Stimulated activated CD4-positive, alpha-beta T cell treated with anti-CD3 and anti-CD28 coated beads, TNF-alpha, amount 100 ng/mL, for 4 hours (primary cell): Measurements from ENCODE around the gene MZT2A.
"Not testable (repeated sequence)": the region's sequence is repeated elsewhere in the genome, so short reads cannot be mapped to it uniquely, and the experiment has no call there.

Experiments
- DNase-seq, 3 experiments: peaks; one replicate each; pipeline ENCODE4 v3.0.0-alpha.2; 2020; ENCODE audit warnings: low read depth in 3 of 3

Gene MZT2A

DNA sequence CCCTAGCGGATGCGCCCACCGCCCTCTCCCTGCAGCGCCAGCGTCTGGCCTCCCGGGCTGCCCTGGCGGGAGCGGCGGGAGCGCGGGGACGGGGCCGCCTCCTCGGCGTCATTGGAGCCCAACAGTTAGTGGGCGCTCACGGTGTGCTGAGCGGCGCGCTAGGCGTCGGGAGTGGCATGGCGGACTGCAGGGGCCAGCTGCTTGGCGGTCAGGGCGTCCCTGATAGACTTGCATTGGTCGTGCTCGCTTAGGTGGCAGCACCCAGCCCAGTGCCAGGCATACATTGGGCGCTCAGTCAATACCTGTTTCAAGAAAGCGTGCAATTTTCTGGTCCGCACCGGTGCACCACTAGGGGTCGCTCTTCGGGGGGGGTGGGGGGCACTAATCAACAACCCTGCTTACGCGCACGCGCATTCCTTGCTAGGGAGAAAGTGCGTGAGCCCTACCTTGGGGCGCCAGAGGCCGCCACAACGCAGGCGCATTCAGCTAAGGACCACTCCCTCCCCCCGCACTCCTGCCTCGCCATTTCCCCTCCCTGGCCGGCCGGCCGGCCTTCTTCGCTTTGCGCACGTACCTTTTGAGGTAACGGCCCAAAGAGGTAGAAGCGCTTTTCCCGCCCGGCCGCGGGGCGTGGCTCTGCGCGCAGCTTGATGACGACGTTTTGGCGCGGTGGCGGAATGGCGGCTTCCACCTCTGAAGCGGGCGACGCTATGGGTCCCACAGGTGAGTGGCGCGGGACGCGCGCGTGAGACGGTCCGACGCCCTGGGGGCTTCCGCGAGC is 411 bp upstream of the MZT2A start:
- DNase-seq = peak; percentile 80 to 85 (median 84)

DNA sequence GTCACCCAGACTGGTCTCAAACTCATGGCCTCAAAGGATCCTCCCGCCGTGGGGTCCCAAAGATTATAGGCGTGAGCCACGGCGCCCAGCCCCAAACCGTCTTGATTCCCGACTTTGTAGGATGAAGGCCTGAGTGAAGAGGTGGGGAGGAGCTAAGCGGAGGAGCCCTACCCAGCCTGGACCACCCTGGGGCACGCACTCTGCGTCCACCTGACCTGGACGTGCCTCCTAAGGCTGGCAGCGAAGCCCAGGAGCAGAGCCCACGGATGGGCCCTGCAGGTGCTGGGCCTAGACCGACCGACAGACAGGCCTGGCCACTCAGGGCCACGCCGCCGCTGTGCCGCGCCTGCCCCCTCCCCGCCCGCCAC is 744 bp downstream of the MZT2A start:
- DNase-seq = peak in 1 of 3 experiments; percentile 10

DNA sequence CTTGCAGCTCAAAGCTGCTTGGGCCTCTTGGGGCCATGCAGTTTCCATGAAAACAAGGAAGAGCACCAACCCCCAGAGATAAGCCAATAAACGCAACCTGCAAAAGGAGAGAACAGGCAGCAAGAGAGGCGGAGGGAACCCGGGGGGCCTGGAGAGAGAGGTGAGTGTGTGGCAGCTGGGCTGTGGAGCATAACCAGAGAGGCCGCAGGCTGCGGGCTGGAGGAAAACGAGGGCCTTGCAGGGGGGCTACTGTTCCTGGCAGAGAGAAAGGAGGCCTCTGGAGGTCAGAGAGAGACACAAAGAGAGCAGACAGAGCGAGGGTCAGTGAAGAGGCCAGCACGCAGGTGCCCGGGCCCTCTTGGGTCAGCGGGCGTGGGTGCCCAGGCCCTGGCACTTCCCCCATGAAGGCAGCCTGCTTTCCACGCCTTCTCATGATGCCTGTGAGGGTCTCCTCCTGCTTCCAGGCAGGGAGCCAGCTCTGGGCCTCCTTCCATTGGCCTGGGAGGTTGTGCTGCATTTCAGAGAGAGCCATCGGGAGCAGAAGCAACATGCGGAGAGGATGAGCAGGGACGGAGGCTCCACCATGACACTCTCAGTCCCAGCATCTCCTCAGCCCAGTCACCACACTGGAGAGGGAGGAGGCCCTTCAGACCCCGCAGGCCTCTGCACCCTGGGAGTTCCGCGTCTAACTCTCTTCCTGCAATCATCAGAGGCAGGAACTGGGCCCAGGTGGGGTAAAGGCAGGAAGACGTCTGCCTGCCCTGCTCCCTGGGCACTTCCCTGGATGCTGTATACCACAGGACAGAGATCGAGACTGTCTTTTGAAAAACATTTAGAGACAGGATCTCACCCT is 1.4 kb downstream of the MZT2A start:
- DNase-seq = peak in 1 of 3 experiments; percentile 10

DNA sequence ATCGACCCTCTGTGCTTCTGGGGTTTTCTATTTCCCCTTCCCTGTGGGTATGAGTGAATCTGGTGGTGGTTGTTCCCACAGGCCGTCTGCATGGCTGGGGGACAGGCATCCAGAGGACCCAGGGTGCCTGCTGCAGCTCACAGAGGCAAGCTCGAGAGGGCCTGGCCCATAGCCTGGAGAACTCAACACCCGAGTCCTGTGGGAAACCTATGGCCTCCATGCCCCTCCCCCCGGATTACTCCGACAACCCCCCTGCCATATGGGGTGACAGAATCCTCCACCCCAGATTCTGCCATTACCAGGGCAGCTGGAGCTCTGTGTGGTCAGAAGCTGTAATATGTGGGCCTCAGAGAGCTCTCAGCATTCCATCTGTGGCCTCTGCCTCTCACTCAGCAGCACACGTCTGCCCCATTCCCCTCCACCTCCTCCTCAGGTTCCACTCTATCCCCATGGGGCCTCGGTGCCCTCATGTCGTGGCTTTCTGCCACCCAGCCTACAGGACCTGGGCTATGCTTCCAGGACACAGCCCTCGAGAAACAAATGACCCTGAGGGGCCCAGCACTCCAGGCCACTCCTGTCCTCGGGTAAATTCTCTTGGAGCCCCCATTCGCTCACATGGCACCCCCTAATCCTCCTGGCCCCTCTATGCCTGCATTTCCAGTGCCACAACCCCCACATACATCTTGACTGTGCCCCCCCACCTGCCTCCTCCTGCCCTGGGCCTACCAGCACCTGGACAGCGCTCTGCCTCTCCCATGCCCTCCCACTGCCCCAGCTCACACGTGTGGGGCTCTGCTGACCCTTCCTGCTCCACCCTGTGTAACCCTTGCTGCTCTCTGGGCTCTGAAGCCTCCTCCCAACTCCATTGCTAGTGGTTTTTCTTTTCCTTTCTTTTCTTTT is 3.6 kb downstream of the MZT2A start:
- no peak for DNase-seq

DNA sequence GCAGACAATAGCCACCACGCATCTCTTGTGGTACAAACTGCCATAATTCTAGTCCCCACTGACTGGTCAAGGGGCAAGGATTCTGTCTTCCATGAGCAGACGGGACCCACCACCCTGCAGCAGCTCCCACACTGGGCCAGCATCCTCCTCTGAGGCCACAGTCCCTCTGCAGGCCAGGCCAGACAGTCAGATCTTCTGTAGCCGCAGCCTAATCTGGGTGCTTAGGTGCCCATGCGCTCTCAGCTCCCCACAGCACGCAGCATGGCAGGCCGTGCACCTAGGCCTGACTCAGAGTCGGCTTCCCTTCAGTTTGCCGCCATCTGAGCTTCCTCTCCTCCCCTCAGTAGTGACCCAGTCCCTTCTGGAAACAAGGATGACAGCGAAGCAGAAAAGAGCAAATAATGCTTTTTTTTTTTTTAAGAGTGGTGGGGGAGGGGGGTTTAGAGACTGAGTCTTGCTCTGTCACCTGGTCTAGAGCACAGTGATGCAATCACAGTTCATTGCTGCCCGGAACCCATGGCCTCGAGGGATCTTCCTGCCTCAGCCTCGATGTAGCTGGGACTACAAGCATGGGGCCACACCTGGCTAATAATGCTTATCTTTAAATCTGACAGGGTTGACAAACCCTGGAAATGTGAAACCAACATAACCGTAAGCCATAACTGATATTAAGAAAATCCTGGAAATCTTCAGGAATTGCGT is 5.8 kb downstream of the MZT2A start:
- DNase-seq = not testable (repeated sequence)

DNA sequence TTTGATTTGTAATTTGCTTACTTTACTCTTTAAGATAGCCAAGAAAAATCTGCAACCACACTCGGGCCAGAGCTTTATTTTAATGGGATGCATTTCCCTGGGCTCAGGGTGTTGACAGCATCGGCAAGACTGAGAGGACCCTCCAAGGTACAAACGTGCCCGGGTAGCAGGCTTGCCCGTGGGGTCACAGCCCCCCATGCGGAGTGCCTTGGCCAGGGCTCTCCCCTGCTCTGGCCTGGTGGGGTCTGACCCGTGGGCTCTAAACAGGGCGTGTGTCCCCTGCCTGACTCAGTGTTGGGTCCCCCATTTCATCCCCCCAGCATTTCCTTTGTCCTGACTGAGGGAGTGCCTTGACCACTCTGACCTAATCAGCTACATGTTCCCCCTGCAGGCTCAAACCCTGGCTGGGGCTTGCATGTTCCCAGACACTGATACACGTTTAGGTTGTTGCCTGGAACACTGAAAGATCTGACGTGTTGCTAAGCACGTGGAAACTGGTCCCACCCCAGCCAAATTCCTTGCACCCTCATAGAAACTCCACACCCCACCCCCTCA is 7.2 kb downstream of the MZT2A start:
- DNase-seq = not testable (repeated sequence)

DNA sequence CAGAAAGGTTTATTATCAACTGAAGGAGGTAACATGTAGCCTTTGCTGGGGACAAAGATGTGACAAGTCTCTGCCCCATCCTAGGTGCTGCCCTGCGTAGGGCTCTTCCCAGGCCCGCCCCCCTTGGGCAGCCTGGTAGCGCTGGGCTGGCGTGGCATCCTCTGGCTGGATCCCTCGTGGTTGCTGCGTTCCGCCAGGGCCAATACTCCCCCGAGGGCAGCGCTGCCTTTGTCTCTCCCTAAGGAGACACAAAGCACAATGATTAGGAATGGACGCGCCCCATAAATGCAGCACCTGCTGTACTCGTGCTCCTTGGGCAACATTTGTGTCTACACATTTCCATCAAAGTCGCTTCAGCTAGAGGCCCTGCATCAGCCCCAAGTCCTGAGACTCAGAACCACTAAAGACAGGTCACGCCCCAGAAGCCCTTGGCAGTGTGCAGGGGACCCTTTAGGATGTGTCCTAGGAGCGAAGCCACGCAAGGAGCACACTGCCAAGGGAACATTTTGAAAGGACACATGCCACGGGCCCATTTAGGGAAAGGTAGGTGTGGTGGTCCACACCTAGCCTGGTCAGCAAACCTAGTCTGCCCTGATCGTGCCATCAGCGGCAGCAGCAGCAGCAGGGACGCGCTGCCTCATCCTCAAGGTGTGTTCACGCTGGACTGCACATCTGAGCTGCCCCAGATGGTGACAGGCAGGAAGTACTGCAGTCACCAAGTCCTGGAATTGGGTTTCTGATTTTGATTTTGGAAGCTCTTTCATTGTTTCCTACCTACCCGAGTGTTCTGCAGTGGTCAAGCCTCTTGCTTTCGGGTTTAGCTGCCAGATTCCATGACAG is 8.0 kb downstream of the MZT2A start:
- DNase-seq = not testable (repeated sequence)

DNA sequence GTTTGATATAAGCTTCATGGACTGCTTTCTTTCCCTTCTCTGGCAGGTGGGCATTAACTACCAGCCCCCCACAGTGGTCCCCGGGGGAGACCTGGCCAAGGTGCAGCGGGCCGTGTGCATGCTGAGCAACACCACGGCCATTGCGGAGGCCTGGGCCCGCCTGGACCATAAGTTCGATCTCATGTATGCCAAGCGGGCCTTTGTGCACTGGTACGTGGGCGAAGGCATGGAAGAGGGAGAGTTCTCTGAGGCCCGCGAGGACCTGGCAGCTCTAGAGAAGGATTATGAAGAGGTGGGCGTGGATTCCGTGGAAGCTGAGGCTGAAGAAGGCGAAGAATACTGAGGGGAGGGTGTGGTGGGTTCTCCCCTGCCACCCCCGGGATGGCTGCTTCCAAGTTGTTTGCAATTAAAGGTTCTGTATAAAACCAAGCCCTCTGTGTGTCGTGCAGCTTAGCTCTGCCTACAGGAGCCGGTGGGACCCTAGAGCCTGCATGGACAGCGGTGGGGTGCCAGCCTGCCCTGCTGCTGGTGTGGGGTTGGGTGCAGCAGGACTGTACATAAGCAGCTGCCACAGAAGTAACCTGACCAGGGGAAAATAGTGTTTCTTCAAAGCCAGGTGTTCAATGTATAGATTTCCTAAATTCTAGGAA is 9.6 kb downstream of the MZT2A start:
- DNase-seq = not testable (repeated sequence)

DNA sequence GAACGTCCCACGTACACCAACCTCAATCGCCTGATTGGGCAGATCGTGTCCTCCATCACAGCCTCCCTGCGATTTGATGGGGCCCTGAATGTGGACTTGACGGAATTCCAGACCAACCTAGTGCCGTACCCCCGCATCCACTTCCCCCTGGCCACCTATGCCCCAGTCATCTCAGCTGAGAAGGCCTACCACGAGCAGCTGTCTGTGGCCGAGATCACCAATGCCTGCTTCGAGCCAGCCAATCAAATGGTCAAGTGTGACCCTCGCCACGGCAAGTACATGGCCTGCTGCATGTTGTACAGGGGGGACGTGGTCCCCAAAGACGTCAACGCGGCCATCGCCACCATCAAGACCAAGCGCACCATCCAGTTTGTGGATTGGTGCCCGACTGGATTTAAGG is 11.8 kb downstream of the MZT2A start:
- DNase-seq = not testable (repeated sequence)

DNA sequence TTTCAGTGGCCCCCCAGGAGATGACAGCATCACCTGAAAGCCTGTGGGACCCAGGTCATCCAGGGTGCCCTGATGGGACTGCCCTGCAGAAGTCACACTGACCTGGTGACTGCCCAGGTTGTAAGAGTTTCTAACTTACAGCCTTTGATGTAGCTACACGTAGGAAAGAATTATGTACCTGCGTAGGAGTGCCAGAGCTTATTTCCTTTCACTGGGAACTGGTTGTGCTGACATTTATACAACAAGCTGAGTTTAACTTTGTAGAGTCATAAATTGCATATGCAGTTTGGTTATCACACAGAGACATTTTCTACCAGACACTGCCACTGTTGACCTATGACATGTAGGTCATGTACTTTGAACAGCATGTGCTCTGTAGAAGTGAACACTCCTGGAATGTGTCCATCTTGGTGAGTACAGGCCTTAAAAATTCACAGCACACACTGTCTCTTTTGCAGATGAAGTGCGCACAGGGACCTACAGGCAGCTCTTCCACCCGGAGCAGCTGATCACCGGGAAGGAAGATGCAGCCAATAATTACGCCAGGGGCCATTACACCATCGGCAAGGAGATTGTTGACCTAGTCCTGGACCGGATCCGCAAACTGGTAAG is 13.2 kb downstream of the MZT2A start:
- not testable (repeated sequence) for DNase-seq

DNA sequence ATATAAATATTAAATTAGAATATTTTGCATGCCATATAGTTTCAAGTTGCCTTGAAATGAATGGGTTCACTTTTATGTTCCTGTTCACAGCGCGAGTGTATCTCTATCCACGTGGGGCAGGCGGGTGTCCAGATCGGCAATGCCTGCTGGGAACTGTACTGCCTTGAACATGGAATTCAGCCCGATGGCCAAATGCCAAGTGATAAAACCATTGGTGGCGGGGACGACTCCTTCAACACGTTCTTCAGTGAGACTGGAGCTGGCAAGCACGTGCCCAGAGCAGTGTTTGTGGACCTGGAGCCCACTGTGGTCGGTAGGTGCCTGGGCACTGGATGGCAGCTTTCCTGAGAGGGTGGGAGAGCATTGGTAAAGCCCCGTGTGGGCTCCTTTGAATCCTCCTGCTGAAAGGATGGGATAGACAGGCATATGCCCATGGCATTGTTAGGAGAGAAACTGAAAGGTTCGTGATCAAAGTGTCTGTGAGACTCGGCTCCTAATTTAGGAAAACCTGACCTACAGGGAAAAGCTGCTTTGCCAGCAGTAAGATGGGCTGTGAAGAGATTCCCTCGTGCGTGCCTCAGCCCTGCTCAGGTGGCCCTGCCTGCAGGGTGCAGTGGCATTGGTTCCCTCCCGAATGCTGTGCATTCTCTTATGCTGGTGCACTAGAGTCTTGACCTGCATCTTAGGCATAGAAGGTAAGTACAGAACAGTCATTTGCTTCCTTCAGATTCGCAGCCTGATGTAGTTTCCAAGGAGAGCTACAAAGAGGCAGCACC is 13.9 kb downstream of the MZT2A start:
- not testable (repeated sequence) for DNase-seq

DNA sequence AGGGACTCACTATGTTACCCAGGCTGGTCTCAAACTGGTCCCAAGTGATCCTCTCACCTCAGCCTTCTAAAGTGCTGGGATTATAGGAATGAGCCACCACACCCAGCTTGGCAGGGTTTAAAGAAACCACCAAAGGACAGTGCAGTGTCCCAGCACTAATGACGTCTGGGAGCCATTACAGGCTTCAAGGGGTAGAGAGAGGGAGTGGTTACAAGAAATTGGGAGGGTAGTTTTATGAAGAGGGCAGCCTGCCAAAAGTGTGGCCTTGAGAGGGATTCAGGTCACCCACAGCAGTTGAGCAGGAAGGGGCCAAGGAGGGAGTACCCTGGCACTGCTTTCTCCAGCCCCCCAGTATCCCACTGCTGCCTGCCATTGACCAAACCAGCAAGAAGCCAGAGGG is 15.0 kb downstream of the MZT2A start:
- DNase-seq = not testable (repeated sequence)

DNA sequence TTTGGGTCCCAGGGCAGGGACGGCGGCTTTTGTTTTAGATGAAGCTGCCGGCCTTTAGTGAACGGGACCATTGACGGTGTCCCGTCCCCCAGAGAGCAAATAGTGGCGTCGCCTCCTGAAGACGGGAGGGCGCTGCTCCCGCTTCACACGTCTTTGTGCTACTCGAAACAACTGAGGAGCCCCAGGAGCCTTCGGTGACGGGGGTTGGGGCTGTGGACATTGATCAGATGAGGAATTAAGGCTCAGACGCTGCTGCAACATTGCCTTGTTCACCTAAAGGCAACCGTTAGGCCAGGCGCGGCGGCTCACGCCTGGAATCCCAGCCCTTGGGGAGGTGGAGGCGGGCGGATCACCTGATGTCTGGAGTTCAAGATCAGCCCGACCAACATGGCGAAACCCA is 15.8 kb downstream of the MZT2A start:
- not testable (repeated sequence) for DNase-seq

DNA sequence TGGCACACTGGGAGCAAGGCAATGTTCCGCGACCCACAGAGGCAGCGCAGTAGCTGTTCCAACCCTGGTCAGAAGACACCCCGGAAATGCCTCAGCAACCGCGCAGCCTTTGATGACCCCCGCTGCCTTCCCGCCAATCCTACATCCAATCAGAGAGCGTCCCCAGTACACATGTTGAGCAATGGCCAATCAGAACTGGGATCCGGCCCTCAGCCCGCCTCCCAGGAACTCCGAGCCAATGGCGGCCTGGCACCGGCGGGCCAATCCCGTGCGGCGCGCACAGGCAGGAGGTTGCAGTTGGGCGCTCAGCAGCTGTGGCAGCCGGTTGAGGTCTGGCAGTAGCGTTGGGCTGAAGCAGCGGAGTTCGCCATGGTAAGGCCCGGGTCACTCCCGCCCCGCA is 16.4 kb downstream of the MZT2A start, which contains the start of gene TUBA3D:
Gene TUBA3D, plus strand, starts transcription at position 289 of the 400 bp plus-strand sequence. Its CDS starts 81 bp downstream, at position 370.
- DNase-seq = no peak

DNA sequence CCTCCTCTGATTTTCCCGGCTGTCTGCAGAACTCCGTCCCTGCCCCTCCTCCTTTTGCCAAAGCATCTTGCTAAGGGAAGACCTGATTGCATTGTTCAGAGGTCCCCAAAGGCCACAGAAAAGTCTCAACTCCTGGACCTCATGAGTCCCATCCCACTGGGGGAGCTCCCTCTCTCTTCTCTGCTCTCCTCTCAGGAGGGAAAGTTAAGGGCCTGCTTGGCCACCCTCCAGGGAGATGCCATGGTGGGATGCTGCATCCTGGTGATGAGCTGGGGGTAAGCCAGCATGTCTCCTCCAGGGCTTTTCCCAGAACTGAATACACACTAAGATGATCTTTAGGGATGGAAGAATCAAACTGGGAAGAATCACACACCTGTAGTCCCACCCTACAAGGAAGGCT is 18.9 kb downstream of the MZT2A start:
- not testable (repeated sequence) for DNase-seq

DNA sequence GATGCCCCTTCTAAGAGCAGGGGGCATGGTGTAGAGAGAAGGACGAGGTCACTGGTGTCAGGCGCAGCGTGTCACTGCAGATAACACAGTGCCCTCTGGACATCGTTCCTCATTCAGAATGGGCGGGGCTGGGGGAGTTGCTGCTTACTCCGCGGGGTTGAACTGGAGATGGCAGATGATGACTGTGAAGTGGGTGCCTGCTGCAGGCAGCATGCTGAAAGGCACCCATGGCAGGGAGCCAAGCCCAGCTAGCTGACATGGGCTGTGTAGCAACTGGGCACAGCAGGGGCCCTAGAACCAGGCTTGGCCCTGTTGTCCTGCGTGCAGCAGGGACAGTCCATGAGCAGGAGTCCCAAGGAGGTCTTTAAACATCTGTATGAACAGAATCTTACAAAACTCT is 20.6 kb downstream of the MZT2A start:
- DNase-seq = not testable (repeated sequence)

DNA sequence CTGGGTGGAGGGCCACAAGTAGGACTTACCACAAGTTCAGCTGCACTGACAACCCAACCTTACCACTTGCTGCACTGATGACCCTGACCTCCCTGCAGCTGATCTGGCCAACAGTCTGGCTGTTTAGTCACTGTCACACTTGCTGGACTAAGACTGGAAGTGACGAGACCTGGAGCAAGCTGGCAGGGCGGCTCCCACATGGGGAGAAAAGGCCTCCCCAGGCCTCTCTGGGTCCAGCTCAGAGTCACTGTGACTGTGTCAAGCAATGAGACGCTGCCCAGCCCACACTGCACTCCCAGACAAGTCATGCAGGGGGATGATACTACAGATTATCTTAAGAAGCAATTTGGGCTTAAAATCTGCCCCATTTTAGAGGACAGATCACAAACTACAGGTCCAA is 21.3 kb downstream of the MZT2A start:
- not testable (repeated sequence) for DNase-seq

DNA sequence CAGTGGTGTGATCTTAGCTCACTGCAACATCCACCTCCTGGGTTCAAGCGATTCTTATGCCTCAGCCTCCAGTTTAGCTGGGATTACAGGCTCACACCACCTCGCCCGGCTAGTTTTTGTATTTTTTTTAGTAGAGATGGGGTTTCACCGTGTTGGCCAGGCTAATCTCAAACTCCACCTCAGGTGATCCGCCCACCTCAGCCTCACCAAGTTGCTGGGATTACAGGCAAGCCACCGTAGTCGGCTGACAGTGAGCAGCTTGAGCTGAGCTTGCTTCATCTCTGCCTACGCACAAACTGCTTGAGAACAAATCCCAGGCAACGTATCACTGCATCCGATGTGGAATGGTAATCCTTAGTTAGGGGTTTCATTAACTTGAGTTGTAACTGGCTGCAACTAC is 24.5 kb downstream of the MZT2A start:
- DNase-seq = not testable (repeated sequence)
